Adrenal gland (tissue), 12 donors: ENCODE measurements around the gene GRIA1. TPM values are rescaled to one million over a fixed set of nuclear protein-coding genes. Genes with fewer than 3 reads are reported as not detected.

ENCODE experiments used
- DNase-seq, 7 donors: peaks; one replicate each; pipeline ENCODE4 v3.0.0-alpha.2; 2019 to 2020
- H3K27ac ChIP-seq, 5 donors: fragments of 200-600 bp; sonication (generic) in 4 of 5; 1 replicate in 3 of 5; 2 replicates in 2 of 5; pipeline versions ENCODE4 v1.5.1 to v1.8.0; 2016 to 2020; ENCODE audit warnings: mild to moderate bottlenecking in 1 of 5
- H3K27me3 ChIP-seq: fragments of 200-600 bp; 2 replicates; pipeline ENCODE4 v1.8.0; 2021
- H3K36me3 ChIP-seq, 2 donors: fragments of 200-600 bp; replicated peaks in 1 of 2; 1 replicate in 1 of 2; 2 replicates in 1 of 2; pipeline versions ENCODE4 v1.5.1 to v1.8.0; 2018 to 2022
- H3K4me1 ChIP-seq, 2 donors: fragments of 200-600 bp; replicated peaks in 1 of 2; 1 replicate in 1 of 2; 2 replicates in 1 of 2; pipeline versions ENCODE4 v1.5.1 to v1.8.0; 2018 to 2021
- H3K4me3 ChIP-seq, 4 donors: fragments of 200-600 bp; sonication (generic) in 3 of 4; one replicate each; pipeline ENCODE4 v1.5.1; 2016 to 2018
- H3K9me3 ChIP-seq, 3 donors: fragments of 200-600 bp; sonication (generic) in 1 of 3; replicated peaks in 1 of 3; 1 replicate in 2 of 3; 2 replicates in 1 of 3; pipeline versions ENCODE4 v1.5.1 to v1.8.0; 2016 to 2021
- POLR2A ChIP-seq, 2 donors: fragments of 450-650 bp; IDR thresholded peaks; one replicate each; pipeline ENCODE4 v1.6.1; 2017; ENCODE audit warnings: antibody characterized with exemption in 2 of 2, mild to moderate bottlenecking in 2 of 2, moderate library complexity in 1 of 2
- WGBS, 4 donors: extraction: QIAGEN DNeasy Blood & Tissue Kit in 2 of 4; methylation state at CpG; one replicate each; pipeline versions ENCODE4 v1.1.5 to v1.1.7; 2013 to 2017; 5-methylcytosine and 5-hydroxymethylcytosine counted together
- intact Hi-C, 2 donors: fragments of 100-400 bp; cut with DNase I; formaldehyde crosslinking; loops; one replicate each; pipeline versions ENCODE4 v1.14.1 to v1.15.0; 2022 to 2023
- polyA plus RNA-seq, 3 donors: library from polyadenylated mRNA; stranded (reverse); fragments of 200-250 nt in 2 of 3; fragments of 350-450 nt in 1 of 3; fragmentation: Illumina TruSeq in 1 of 3; extraction: RNeasy Lipid Tissue Mini Kit (QIAGEN cat#74804) in 1 of 3; gene quantifications; one replicate each; pipeline ENCODE4 v1.2.3, GENCODE V29; 2013 to 2014
- total RNA-seq, 9 donors: library from RNA; depleted of rRNA in 4 of 9; stranded (reverse); fragments of >200 nt in 4 of 9; fragments of 120-200 nt in 1 of 9; fragmentation: NEBNext Ultra II Directional in 1 of 9; extraction: Animal tissue kit (Norgen Biotek cat#: 25700) in 1 of 9; gene quantifications; one replicate each; pipeline versions ENCODE4 v1.1.0 to v1.2.4, GENCODE V29; 2013 to 2023
- TF ChIP-seq, protein P1 (sequence below), 6 experiments: fragments of 450-650 bp in 4 of 6; fragments of 200-600 bp in 2 of 6; sonication (generic) in 1 of 6; IDR thresholded peaks; 1 replicate in 5 of 6; 2 replicates in 1 of 6; pipeline versions ENCODE4 v1.5.1 to v1.8.0; 2016 to 2021; ENCODE audit warnings: antibody characterized with exemption in 6 of 6, mild to moderate bottlenecking in 2 of 6, moderate library complexity in 1 of 6
- donor health status: healthy with polysubstance abuse.
- donor health status: Bipolar disorder and iron deficiency.
- donor health status: DM: yes; HTN: yes; CAD: no.
- donor health status: DM: no; HTN: no; CAD: no.
- donor health status: DM: no; HTN: no; CAD: no.
- donor health status: DM: yes; HTN: yes; CAD: no.

The GRIA1 gene
- total and polyA plus RNA-seq, 12 donors = 0.12 to 2.3 (median 0.86) TPM

DNA sequence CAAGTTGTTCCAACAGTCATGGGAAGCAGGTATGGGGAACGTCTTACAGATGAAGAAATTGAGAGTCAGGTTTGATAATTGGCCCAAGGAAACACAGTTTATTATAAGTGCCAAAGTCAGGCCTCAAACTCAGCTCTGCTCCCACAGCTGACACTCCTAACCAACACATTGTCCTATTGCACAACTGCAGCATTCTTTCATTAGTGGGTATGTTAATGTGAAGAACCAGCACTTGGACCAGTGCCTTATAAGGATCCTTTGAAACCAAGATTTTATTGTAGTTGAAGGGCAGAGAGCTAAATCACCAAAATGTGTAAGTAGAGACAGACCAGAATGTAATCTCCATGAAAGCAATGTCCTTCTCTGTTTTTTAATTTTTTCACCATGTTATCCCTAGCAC lies 56.1 kb downstream of the GRIA1 start:
- no peak overlapping the region for H3K4me3 ChIP-seq
- intact Hi-C loops = no loop called here
- no peaks in the 10 kb centered on the region for H3K36me3 ChIP-seq
- WGBS, 4 donors = 64 to 92% (median 82%) methylated on average over 1 of the region's 1 CpG
- no peak overlapping the region for H3K27ac ChIP-seq
- TF ChIP-seq, protein P1, sequence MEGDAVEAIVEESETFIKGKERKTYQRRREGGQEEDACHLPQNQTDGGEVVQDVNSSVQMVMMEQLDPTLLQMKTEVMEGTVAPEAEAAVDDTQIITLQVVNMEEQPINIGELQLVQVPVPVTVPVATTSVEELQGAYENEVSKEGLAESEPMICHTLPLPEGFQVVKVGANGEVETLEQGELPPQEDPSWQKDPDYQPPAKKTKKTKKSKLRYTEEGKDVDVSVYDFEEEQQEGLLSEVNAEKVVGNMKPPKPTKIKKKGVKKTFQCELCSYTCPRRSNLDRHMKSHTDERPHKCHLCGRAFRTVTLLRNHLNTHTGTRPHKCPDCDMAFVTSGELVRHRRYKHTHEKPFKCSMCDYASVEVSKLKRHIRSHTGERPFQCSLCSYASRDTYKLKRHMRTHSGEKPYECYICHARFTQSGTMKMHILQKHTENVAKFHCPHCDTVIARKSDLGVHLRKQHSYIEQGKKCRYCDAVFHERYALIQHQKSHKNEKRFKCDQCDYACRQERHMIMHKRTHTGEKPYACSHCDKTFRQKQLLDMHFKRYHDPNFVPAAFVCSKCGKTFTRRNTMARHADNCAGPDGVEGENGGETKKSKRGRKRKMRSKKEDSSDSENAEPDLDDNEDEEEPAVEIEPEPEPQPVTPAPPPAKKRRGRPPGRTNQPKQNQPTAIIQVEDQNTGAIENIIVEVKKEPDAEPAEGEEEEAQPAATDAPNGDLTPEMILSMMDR (IDR thresholded peaks at IDR 0.05) = no peak
- TF ChIP-seq POLR2A (IDR thresholded peaks at IDR 0.05) = no peak
- H3K4me1 ChIP-seq = peaks cover 0 to 11% of the 10 kb centered on the region in 2 donors
- H3K27me3 ChIP-seq = no peaks in the 10 kb centered on the region
- no peak for DNase-seq
- H3K9me3 ChIP-seq = no peaks in the 10 kb centered on the region

DNA sequence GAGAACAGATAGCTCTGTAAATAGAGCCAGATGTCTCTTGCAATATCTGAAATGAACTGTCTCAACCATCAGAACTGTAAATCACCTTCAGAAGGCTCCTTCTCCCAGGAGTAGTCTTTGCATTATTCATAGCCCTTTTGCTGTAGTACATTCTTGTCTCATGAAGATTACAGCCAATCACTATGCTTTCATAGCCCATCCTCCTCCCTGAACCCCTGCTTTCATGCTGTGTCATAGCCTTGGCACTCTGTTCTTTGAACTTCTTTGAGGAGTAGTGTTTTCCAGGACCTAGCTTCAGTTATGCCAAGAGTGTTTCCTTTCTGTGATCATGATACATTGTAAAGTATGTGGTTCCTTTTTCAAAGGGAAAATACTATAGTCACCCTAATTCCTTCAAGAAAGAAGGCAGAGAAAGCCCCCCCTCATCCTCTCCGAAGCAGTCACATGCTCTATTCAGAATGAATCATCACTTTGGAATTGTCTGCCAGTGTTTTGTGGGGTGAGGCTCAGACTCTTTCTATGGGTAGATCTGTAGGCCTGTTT lies 61.1 kb downstream of the GRIA1 start:
- no peaks in the 10 kb centered on the region for H3K27me3 ChIP-seq
- peaks cover 6 to 16% of the 10 kb centered on the region in 2 donors for H3K4me1 ChIP-seq
- 3 to 8% (median 3%) methylated on average over 1 of the region's 1 CpG for WGBS, 4 donors
- TF ChIP-seq, protein P1 (IDR thresholded peaks at IDR 0.05) = no peak
- no peak for TF ChIP-seq POLR2A (IDR thresholded peaks at IDR 0.05)
- no peaks in the 10 kb centered on the region for H3K36me3 ChIP-seq
- H3K27ac ChIP-seq = peak overlapping the region in 2 of 5 donors; percentile 15 to 62
- H3K9me3 ChIP-seq = no peaks in the 10 kb centered on the region
- H3K4me3 ChIP-seq = no peak overlapping the region
- peak; percentile 21 to 61 (median 45) for DNase-seq
- intact Hi-C loops = no loop called here

DNA sequence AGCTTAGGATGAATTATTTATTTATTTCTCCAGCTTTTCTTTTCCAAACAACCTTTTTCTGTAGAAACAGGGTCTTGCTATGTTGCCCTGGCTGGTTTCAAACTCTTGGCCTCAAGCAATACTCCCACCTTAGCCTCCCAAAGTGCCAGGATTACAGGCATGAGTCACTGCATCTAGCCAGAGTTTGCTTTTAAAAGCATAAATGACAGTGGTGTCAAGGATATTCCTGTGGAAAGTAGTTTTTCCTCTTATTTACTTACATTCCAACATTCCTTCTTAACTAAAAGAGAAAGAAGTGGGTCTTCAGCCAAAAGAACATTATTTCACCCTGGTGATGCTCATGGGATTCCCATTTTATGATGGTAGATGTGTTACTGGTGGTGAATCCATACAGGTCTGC lies 62.4 kb downstream of the GRIA1 start:
- H3K9me3 ChIP-seq = no peaks in the 10 kb centered on the region
- H3K4me1 ChIP-seq = peaks cover 6 to 16% of the 10 kb centered on the region in 2 donors
- intact Hi-C loops = no loop called here
- no peak overlapping the region for H3K27ac ChIP-seq
- no peaks in the 10 kb centered on the region for H3K36me3 ChIP-seq
- H3K4me3 ChIP-seq = no peak overlapping the region
- no peak for DNase-seq
- H3K27me3 ChIP-seq = no peaks in the 10 kb centered on the region
- TF ChIP-seq, protein P1 (IDR thresholded peaks at IDR 0.05) = no peak
- TF ChIP-seq POLR2A (IDR thresholded peaks at IDR 0.05) = no peak

DNA sequence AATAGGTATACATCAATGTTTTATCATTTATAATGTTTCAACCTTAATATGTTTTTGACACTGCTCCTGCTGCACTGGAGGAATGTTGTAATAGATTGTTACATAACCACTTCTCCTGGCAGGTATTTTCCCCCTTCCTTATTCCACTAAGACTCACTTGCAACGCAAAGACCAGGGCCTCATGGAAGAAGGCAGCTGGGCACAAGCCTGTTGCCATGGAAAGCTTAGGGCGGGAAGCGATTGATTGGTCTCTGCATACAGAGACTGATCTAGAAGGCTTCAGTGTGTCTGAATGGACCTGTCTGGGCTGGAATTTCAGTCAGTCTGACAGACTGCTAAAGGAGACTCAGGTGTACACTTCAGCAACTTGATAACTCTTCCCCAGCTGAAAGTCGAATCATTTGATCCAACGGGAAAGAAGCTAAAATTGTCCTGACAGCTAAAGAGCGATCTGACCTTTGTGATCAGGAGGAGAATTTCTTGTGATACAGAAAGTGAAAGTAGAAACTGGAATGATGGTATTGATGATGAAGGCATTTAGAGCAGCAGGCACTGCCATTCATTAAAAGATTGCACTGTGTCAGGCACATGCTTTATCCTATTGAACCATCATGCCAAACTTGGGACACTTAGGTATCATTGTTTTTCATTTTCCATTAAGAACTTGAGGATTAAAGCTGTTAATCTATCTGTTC lies 65.1 kb downstream of the GRIA1 start:
- intact Hi-C loops = no loop called here
- Histone ChIP-seq H3K36me3 (no peaks in the 10 kb centered on the region), H3K4me1 (peaks cover 6 to 16% of the 10 kb centered on the region in 2 donors), H3K27ac (no peak overlapping the region), H3K4me3 (peak overlapping the region in 1 of 4 donors; percentile 6), H3K9me3 (no peaks in the 10 kb centered on the region), H3K27me3 (no peaks in the 10 kb centered on the region)
- no peak for DNase-seq
- WGBS, 4 donors = 71 to 75% (median 74%) methylated on average over 6 of the region's 6 CpGs
- TF ChIP-seq, protein P1 (IDR thresholded peaks at IDR 0.05) = no peak
- no peak for TF ChIP-seq POLR2A (IDR thresholded peaks at IDR 0.05)
